GM18511 (cell line): Measurements from ENCODE around the gene DCAF5.
"Not testable (repeated sequence)": the region's sequence is repeated elsewhere in the genome, so short reads cannot be mapped to it uniquely, and the experiment has no call there.

Source experiments
- ATAC-seq: cut with Tn5 transposase; IDR thresholded peaks from one replicate; pipeline ENCODE4 v1.9.1; 2021; ENCODE audit warnings: mild to moderate bottlenecking, moderate library complexity; ENCODE audit not compliant: unreplicated experiment

DCAF5 gene

GRCh38 chr14:69097974-69098373, 54.9 kb downstream of the DCAF5 start:
- no peak for ATAC-seq

- ATAC-seq, result no peak
These were observed 56.0 kb downstream of the DCAF5 start for GRCh38 chr14:69096781-69097475.

GRCh38 chr14:69096246-69096645, 56.7 kb downstream of the DCAF5 start:
- ATAC-seq, result no peak

- no peak for ATAC-seq
These were observed 58.4 kb downstream of the DCAF5 start for GRCh38 chr14:69094481-69094880.

- no peak for ATAC-seq
These were observed 59.1 kb downstream of the DCAF5 start for GRCh38 chr14:69093631-69094421.

- no peak for ATAC-seq
These were observed 60.0 kb downstream of the DCAF5 start for GRCh38 chr14:69092840-69093422.

- no peak for ATAC-seq
These were observed 61.2 kb downstream of the DCAF5 start for GRCh38 chr14:69091695-69092094.

- ATAC-seq, result no peak
These were observed 61.9 kb downstream of the DCAF5 start for GRCh38 chr14:69091006-69091405.

GRCh38 chr14:69090187-69090789, 62.6 kb downstream of the DCAF5 start:
- no peak for ATAC-seq

GRCh38 chr14:69089046-69089445, 63.9 kb downstream of the DCAF5 start:
- ATAC-seq, result no peak

- no peak for ATAC-seq
These were observed 64.3 kb downstream of the DCAF5 start for GRCh38 chr14:69088586-69088985.

GRCh38 chr14:69087061-69087461, 65.9 kb downstream of the DCAF5 start:
- no peak for ATAC-seq

GRCh38 chr14:69086537-69086936, 66.4 kb downstream of the DCAF5 start:
- ATAC-seq, result no peak

- no peak for ATAC-seq
These were observed 68.9 kb downstream of the DCAF5 start for GRCh38 chr14:69084023-69084422.

- ATAC-seq, result no peak
These were observed 69.7 kb downstream of the DCAF5 start for GRCh38 chr14:69083181-69083580.

- ATAC-seq, result no peak
These were observed 71.6 kb downstream of the DCAF5 start for GRCh38 chr14:69081271-69081670.

GRCh38 chr14:69079747-69080146, 73.2 kb downstream of the DCAF5 start:
- no peak for ATAC-seq

- no peak for ATAC-seq
These were observed 73.7 kb downstream of the DCAF5 start for GRCh38 chr14:69079188-69079742.

GRCh38 chr14:69077841-69078240, 75.1 kb downstream of the DCAF5 start:
- no peak for ATAC-seq

- not testable (repeated sequence) for ATAC-seq
These were observed 75.7 kb downstream of the DCAF5 start for GRCh38 chr14:69077185-69077584.

- ATAC-seq, result no peak
These were observed 76.6 kb downstream of the DCAF5 start for GRCh38 chr14:69076341-69076740.
